Neural progenitor cell (in vitro differentiated cells): ENCODE data around the gene DNAH10. TPM values are rescaled to one million over a fixed set of nuclear protein-coding genes. Genes with fewer than 3 reads are reported as not detected.

Experiments used
- DNase-seq: peaks from one replicate; pipeline ENCODE4 v3.0.0-alpha.2; 2016; ENCODE audit warnings: low spot score
- H2AFZ ChIP-seq: fragments of 200-600 bp; sonication (generic); replicated peaks from 2 replicates; pipeline ENCODE4 v1.6.1; 2016; ENCODE audit warnings: antibody characterized with exemption
- H3F3A ChIP-seq: fragments of 200-600 bp; sonication (generic); 2 replicates; pipeline ENCODE4 v1.6.1; 2016; ENCODE audit warnings: antibody characterized with exemption, low read depth
- H3K27ac ChIP-seq: fragments of 200-600 bp; sonication (generic); 2 replicates; pipeline ENCODE4 v1.5.1; 2016; ENCODE audit warnings: mild to moderate bottlenecking
- H3K27me3 ChIP-seq: fragments of 200-600 bp; sonication (generic); 2 replicates; pipeline ENCODE4 v1.6.1; 2016; ENCODE audit warnings: mild to moderate bottlenecking, moderate library complexity
- H3K36me3 ChIP-seq: fragments of 200-600 bp; sonication (generic); 2 replicates; pipeline ENCODE4 v1.5.1; 2016
- H3K4me1 ChIP-seq: fragments of 200-600 bp; sonication (generic); 2 replicates; pipeline ENCODE4 v1.6.1; 2016; ENCODE audit warnings: mixed run types
- H3K4me2 ChIP-seq: fragments of 200-600 bp; sonication (generic); 2 replicates; pipeline ENCODE4 v1.6.1; 2016
- H3K4me3 ChIP-seq: fragments of 200-600 bp; sonication (generic); 2 replicates; pipeline ENCODE4 v1.5.1; 2016
- H3K79me2 ChIP-seq: fragments of 200-600 bp; sonication (generic); 2 replicates; pipeline ENCODE4 v1.6.1; 2016; ENCODE audit warnings: low read depth
- H3K9ac ChIP-seq: fragments of 200-600 bp; sonication (generic); 2 replicates; pipeline ENCODE4 v1.6.1; 2016
- H3K9me3 ChIP-seq: fragments of 200-600 bp; sonication (generic); 2 replicates; pipeline ENCODE4 v1.5.1; 2016; ENCODE audit warnings: low read depth
- H4K20me1 ChIP-seq: fragments of 200-600 bp; sonication (generic); 2 replicates; pipeline ENCODE4 v1.6.1; 2016; ENCODE audit warnings: low read depth
- H3K27ac Mint-ChIP-seq: 3 replicates; pipeline ENCODE4 v1.8.0; 2021; ENCODE audit warnings: mixed read lengths
- H3K27me3 Mint-ChIP-seq: 2 replicates; pipeline ENCODE4 v1.8.0; 2022; ENCODE audit warnings: low read depth, mild to moderate bottlenecking, inconsistent platforms, moderate library complexity, mixed read lengths; ENCODE audit not compliant: insufficient read depth
- H3K36me3 Mint-ChIP-seq: 3 replicates; pipeline ENCODE4 v1.8.0; 2021; ENCODE audit warnings: mixed read lengths
- H3K4me1 Mint-ChIP-seq: 3 replicates; pipeline ENCODE4 v1.8.0; 2021; ENCODE audit warnings: mixed read lengths
- H3K4me3 Mint-ChIP-seq: 3 replicates; pipeline ENCODE4 v1.8.0; 2021; ENCODE audit warnings: mild to moderate bottlenecking, moderate library complexity, mixed read lengths
- H3K9me3 Mint-ChIP-seq: 3 replicates; pipeline ENCODE4 v1.8.0; 2020; ENCODE audit warnings: mixed read lengths
- CTCF ChIP-seq: fragments of 200-600 bp; sonication (generic); IDR thresholded peaks from 2 replicates; pipeline ENCODE4 v1.5.1; 2017; ENCODE audit warnings: antibody characterized with exemption, mild to moderate bottlenecking
- EZH2 ChIP-seq: fragments of 200-600 bp; sonication (generic); IDR thresholded peaks from 2 replicates; pipeline ENCODE4 v1.6.1; 2017; ENCODE audit warnings: antibody characterized with exemption, mild to moderate bottlenecking, moderate library complexity
- EZH2phosphoT487 ChIP-seq: fragments of 200-600 bp; sonication (generic); IDR thresholded peaks from 2 replicates; pipeline ENCODE4 v1.6.1; 2017; ENCODE audit warnings: antibody characterized with exemption
- total RNA-seq: library from RNA; depleted of rRNA; stranded (reverse); fragments of >200 nt; gene quantifications from 2 replicates; pipeline ENCODE4 v1.2.3, GENCODE V29; 2015; ENCODE audit warnings: low replicate concordance

The DNAH10 gene
- total RNA-seq, 1 donor from 2014 or later, result 0.26 TPM

GRCh38 chr12:123979566-123979965 is 217.5 kb downstream of the DNAH10 start:
- peaks cover 15% of the 10 kb centered on the region for H3F3A ChIP-seq
- peaks cover 41% of the 10 kb centered on the region for H3K4me1 Mint-ChIP-seq
- H3K9me3 ChIP-seq, result no peaks in the 10 kb centered on the region
- H3K4me3 Mint-ChIP-seq, result no peak overlapping the region
- H3K9ac ChIP-seq, result no peak overlapping the region
- H3K36me3 ChIP-seq, result peaks cover 9% of the 10 kb centered on the region
- no peak overlapping the region for H3K27ac Mint-ChIP-seq
- H3K4me2 ChIP-seq, result no peak overlapping the region
- TF ChIP-seq EZH2phosphoT487 (no peak), CTCF (no peak), EZH2 (no peak)
- H3K9me3 Mint-ChIP-seq, result no peaks in the 10 kb centered on the region
- no peak overlapping the region for H2AFZ ChIP-seq
- H3K4me3 ChIP-seq, result no peak overlapping the region
- no peak overlapping the region for H3K27ac ChIP-seq
- H3K36me3 Mint-ChIP-seq, result peaks cover 34% of the 10 kb centered on the region
- H3K27me3 Mint-ChIP-seq, result peaks cover 4% of the 10 kb centered on the region
- H3K79me2 ChIP-seq, result peaks cover 95% of the 10 kb centered on the region
- no peak for DNase-seq
- peaks cover 17% of the 10 kb centered on the region for H3K4me1 ChIP-seq
- peaks cover 6% of the 10 kb centered on the region for H3K27me3 ChIP-seq
- H4K20me1 ChIP-seq, result peaks cover 100% of the 10 kb centered on the region

GRCh38 chr12:123982269-123982668 is 220.2 kb downstream of the DNAH10 start:
- no peak for DNase-seq
- TF ChIP-seq CTCF (no peak), EZH2 (no peak), EZH2phosphoT487 (no peak)
- Histone ChIP-seq H3K79me2 (peaks cover 95% of the 10 kb centered on the region), H3K27ac (no peak overlapping the region), H3K4me2 (peak overlapping the region; percentile 12), H3K9ac (no peak overlapping the region), H3K36me3 (no peaks in the 10 kb centered on the region), H3F3A (peaks cover 11% of the 10 kb centered on the region), H4K20me1 (peaks cover 100% of the 10 kb centered on the region), H3K27me3 (no peaks in the 10 kb centered on the region), H3K9me3 (no peaks in the 10 kb centered on the region), H2AFZ (no peak overlapping the region), H3K4me1 (peaks cover 10% of the 10 kb centered on the region), H3K4me3 (no peak overlapping the region)
- no peak overlapping the region for H3K27ac Mint-ChIP-seq
- peaks cover 4% of the 10 kb centered on the region for H3K27me3 Mint-ChIP-seq
- no peaks in the 10 kb centered on the region for H3K9me3 Mint-ChIP-seq
- H3K4me3 Mint-ChIP-seq, result no peak overlapping the region
- peaks cover 18% of the 10 kb centered on the region for H3K36me3 Mint-ChIP-seq
- peaks cover 33% of the 10 kb centered on the region for H3K4me1 Mint-ChIP-seq

- Histone ChIP-seq H3K4me1 (peaks cover 10% of the 10 kb centered on the region), H3K36me3 (peaks cover 7% of the 10 kb centered on the region), H3K4me2 (no peak overlapping the region), H3K27me3 (no peaks in the 10 kb centered on the region), H3F3A (peaks cover 11% of the 10 kb centered on the region), H3K9me3 (no peaks in the 10 kb centered on the region), H4K20me1 (peaks cover 100% of the 10 kb centered on the region), H3K79me2 (peaks cover 97% of the 10 kb centered on the region), H3K27ac (no peak overlapping the region), H3K4me3 (no peak overlapping the region), H2AFZ (no peak overlapping the region), H3K9ac (no peak overlapping the region)
- Mint-ChIP-seq H3K4me1 (peaks cover 33% of the 10 kb centered on the region), H3K27me3 (peaks cover 4% of the 10 kb centered on the region), H3K27ac (no peak overlapping the region), H3K36me3 (peaks cover 23% of the 10 kb centered on the region), H3K9me3 (no peaks in the 10 kb centered on the region), H3K4me3 (no peak overlapping the region)
- TF ChIP-seq EZH2 (no peak), CTCF (peak; percentile 68), EZH2phosphoT487 (no peak)
- peak; percentile 81 for DNase-seq
Measured at GRCh38 chr12:123983822-123984485, 221.9 kb downstream of the DNAH10 start.
